ENCODE measurements around the gene NOVA2. TPM values are rescaled to one million over a fixed set of nuclear protein-coding genes. Genes with fewer than 3 reads are reported as not detected.

Gene NOVA2
- total RNA-seq, 1 experiment from 2014 or later, result not detected

GRCh38 chr19:45978156-45978555, 4.5 kb upstream of the NOVA2 start:
- intact Hi-C loops (cut with micrococcal nuclease; ENCODE audit: unreplicated experiment), result no loop called here
- ChIA-PET POLR2A (ENCODE audit: low non-redundant PET) (no interaction called here), CTCF (no interaction called here)
- H3K4me3 ChIP-seq (ENCODE audit: low read depth, low read length, poor library complexity, severe bottlenecking), result no peak overlapping the region
- H3K4me1 ChIP-seq (ENCODE audit: insufficient read depth, low read length, poor library complexity, severe bottlenecking), result no peaks in the 10 kb centered on the region
- no peak overlapping the region for H3K27ac ChIP-seq (ENCODE audit: low read depth, low read length, poor library complexity, severe bottlenecking)
- H3K27me3 ChIP-seq (replicated peaks; ENCODE audit: insufficient read depth, low read depth, low read length, poor library complexity), result peaks cover 13% of the 10 kb centered on the region
- no peak for TF ChIP-seq EZH2 (IDR thresholded peaks at IDR 0.05; ENCODE audit: borderline replicate concordance, low read depth, low read length, poor library complexity, severe bottlenecking)
- no peak for TF ChIP-seq CTCF (conservative IDR thresholded peaks at IDR 0.05; ENCODE audit: low read depth, low read length)
- no peaks in the 10 kb centered on the region for H3K36me3 ChIP-seq (ENCODE audit: insufficient read depth, low read length, poor library complexity, severe bottlenecking)
- no peaks in the 10 kb centered on the region for H3K9me3 ChIP-seq (ENCODE audit: low read depth, low read length, poor library complexity, severe bottlenecking)
- no TSS peak for BruUV-seq (replicated peaks)
- no peak for DNase-seq (ENCODE audit: low spot score)

GRCh38 chr19:45976178-45976577, 2.5 kb upstream of the NOVA2 start:
- Histone ChIP-seq H3K4me3 (ENCODE audit: low read depth, low read length, poor library complexity, severe bottlenecking) (no peak overlapping the region), H3K27ac (ENCODE audit: low read depth, low read length, poor library complexity, severe bottlenecking) (no peak overlapping the region), H3K27me3 (replicated peaks; ENCODE audit: insufficient read depth, low read depth, low read length, poor library complexity) (peaks cover 32% of the 10 kb centered on the region), H3K9me3 (ENCODE audit: low read depth, low read length, poor library complexity, severe bottlenecking) (no peaks in the 10 kb centered on the region), H3K4me1 (ENCODE audit: insufficient read depth, low read length, poor library complexity, severe bottlenecking) (no peaks in the 10 kb centered on the region), H3K36me3 (ENCODE audit: insufficient read depth, low read length, poor library complexity, severe bottlenecking) (no peaks in the 10 kb centered on the region)
- DNase-seq (ENCODE audit: low spot score), result peak; percentile 31
- CTCF ChIA-PET, result no interaction called here
- intact Hi-C loops (cut with micrococcal nuclease; ENCODE audit: unreplicated experiment), result no loop called here
- TF ChIP-seq EZH2 (IDR thresholded peaks at IDR 0.05; ENCODE audit: borderline replicate concordance, low read depth, low read length, poor library complexity, severe bottlenecking), result no peak
- TF ChIP-seq CTCF (conservative IDR thresholded peaks at IDR 0.05; ENCODE audit: low read depth, low read length), result no peak
- POLR2A ChIA-PET (ENCODE audit: low non-redundant PET), result no interaction called here
- no TSS peak for BruUV-seq (replicated peaks)

DNA sequence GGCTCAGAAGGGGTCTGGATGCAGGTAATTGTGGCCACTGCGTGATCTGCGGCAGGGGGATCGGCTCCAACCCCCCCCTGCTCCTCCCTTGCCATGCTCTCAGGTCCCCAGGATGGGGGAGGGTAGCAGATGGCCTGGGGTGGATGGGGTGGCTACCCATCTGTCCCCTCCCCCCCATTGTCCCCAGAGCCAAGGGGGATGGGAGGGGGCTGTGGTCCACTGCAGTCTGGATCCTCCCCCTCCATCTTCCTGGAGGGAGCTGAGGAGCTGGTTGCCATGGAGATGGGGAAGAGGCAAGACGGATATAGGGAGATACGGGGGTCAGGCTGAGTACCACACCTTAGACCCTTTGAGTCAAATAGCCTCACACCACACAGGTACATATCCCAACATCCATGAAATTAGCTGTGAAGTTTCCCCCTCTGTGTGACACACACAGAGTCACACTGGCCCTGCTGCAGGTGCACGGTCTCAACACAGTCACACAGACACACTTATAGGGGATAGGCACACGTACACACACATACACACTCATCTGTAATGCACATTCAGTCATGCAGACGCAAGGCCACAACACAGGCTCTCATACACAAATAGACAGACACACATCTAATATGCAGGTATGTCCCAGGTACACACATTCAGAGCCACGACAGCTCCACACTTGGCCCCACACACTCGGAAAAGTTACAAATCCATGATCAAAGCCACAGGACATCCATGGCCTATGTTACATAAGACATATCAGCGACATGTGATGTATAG, 1.8 kb upstream of the NOVA2 start:
- Histone ChIP-seq H3K36me3 (ENCODE audit: insufficient read depth, low read length, poor library complexity, severe bottlenecking) (no peaks in the 10 kb centered on the region), H3K27me3 (replicated peaks; ENCODE audit: insufficient read depth, low read depth, low read length, poor library complexity) (peaks cover 39% of the 10 kb centered on the region)

More for the DNA sequence above, 1.8 kb upstream of the NOVA2 start:
- no peak for DNase-seq (ENCODE audit: low spot score)
- no peak for TF ChIP-seq CTCF (conservative IDR thresholded peaks at IDR 0.05; ENCODE audit: low read depth, low read length)
- no peak for TF ChIP-seq EZH2 (IDR thresholded peaks at IDR 0.05; ENCODE audit: borderline replicate concordance, low read depth, low read length, poor library complexity, severe bottlenecking)
- no peaks in the 10 kb centered on the region for H3K9me3 ChIP-seq (ENCODE audit: low read depth, low read length, poor library complexity, severe bottlenecking)
- ChIA-PET CTCF (no interaction called here), POLR2A (ENCODE audit: low non-redundant PET) (no interaction called here)
- H3K4me3 ChIP-seq (ENCODE audit: low read depth, low read length, poor library complexity, severe bottlenecking), result no peak overlapping the region
- intact Hi-C loops (cut with micrococcal nuclease; ENCODE audit: unreplicated experiment), result no loop called here
- no TSS peak for BruUV-seq (replicated peaks)
- no peaks in the 10 kb centered on the region for H3K4me1 ChIP-seq (ENCODE audit: insufficient read depth, low read length, poor library complexity, severe bottlenecking)
- no peak overlapping the region for H3K27ac ChIP-seq (ENCODE audit: low read depth, low read length, poor library complexity, severe bottlenecking)

Measured in A673 (cell line).